ENCODE results near the gene WDFY4. TPM values are rescaled to one million over a fixed set of nuclear protein-coding genes. Genes with fewer than 3 reads are reported as not detected.

The WDFY4 gene
- total and polyA plus RNA-seq, 2 donors (not counting 3 experiments of a cell fraction or from before 2014, with no cell fraction given) = 10.1 to 10.2 TPM

- DNase-seq (ENCODE audit: low read depth, low spot score) = no peak
- CTCF ChIA-PET = no interaction called here
- intact Hi-C loops (cut with micrococcal nuclease) = no loop called here
These were observed 35.9 kb downstream of the WDFY4 start for GRCh38 chr10:48720611-48721010.

GRCh38 chr10:48722153-48723145 is 37.8 kb downstream of the WDFY4 start:
- Histone ChIP-seq H2AFZ (ENCODE audit: low read depth, low read length) (no peak overlapping the region), H3K36me3 (ENCODE audit: control insufficient read depth in 2 of 2, extremely low read depth in 1 of 2, insufficient read depth in 2 of 2, low read length in 2 of 2) (no peaks in the 10 kb centered on the region), H4K20me1 (replicated peaks; ENCODE audit: control insufficient read depth, extremely low read depth, insufficient read depth, low read length) (no peaks in the 10 kb centered on the region), H3K9me1 (replicated peaks; ENCODE audit: control insufficient read depth, extremely low read depth, insufficient read depth, low read length) (no peaks in the 10 kb centered on the region), H3K4me1 (ENCODE audit: control insufficient read depth, extremely low read depth, insufficient read depth, low read length) (no peaks in the 10 kb centered on the region), H3K27me3 (ENCODE audit: control insufficient read depth in 2 of 2, insufficient read depth in 2 of 2, low read length in 2 of 2) (peaks cover 0 to 2% of the 10 kb centered on the region in 2 experiments), H3K4me3 (replicated peaks in 1 of 3; ENCODE audit: insufficient read depth in 1 of 3, low read depth in 1 of 3, low read length in 3 of 3) (no peak overlapping the region), H3K27ac (ENCODE audit: insufficient read depth, low read depth, low read length) (no peak overlapping the region), H3K4me2 (ENCODE audit: insufficient read depth, low read length) (no peak overlapping the region), H3K9ac (replicated peaks; ENCODE audit: extremely low read depth, insufficient read depth, low read length) (no peak overlapping the region), H3K9me3 (replicated peaks; ENCODE audit: control insufficient read depth, insufficient read depth, low read length) (no peaks in the 10 kb centered on the region), H3K79me2 (ENCODE audit: control insufficient read depth, insufficient read depth, low read length) (no peaks in the 10 kb centered on the region)
- dilution Hi-C loops (cut with MboI; ENCODE audit: extremely low pct_ligation_motif_present, low sequenced_read_pairs) (no loop called here), intact Hi-C loops (cut with micrococcal nuclease) (no loop called here)
- BruUV-seq (replicated peaks) = no TSS peak
- FAIRE-seq (no peak), DNase-seq (ENCODE audit: low read depth, low spot score) (no peak)
- ChIA-PET POLR2A (no interaction called here), CTCF (no interaction called here)
- no peak for TF ChIP-seq MAX (IDR thresholded peaks at IDR 0.05; ENCODE audit: insufficient read depth, insufficient read length)
- TF ChIP-seq POLR2AphosphoS5 (IDR thresholded peaks at IDR 0.05; ENCODE audit: insufficient read depth, low read depth, low read length) = no peak
- no peak for TF ChIP-seq CTCF (IDR thresholded peaks at IDR 0.05; ENCODE audit: extremely low read depth in 1 of 2, insufficient read depth in 1 of 2, low read depth in 1 of 2, low read length in 2 of 2)
- no peak for TF ChIP-seq FOS (IDR thresholded peaks at IDR 0.05; ENCODE audit: borderline replicate concordance, insufficient read depth, low read length)
- TF ChIP-seq JUN (IDR thresholded peaks at IDR 0.05; ENCODE audit: borderline replicate concordance, insufficient read depth, insufficient read length, low read depth) = no peak
- TF ChIP-seq POLR2A (IDR thresholded peaks at IDR 0.05; ENCODE audit: low read depth, low read length) = no peak
- no peak for TF ChIP-seq MYC (IDR thresholded peaks at IDR 0.05; ENCODE audit: low read depth, low read length)
- no peak for TF ChIP-seq GATA2 (IDR thresholded peaks at IDR 0.05; ENCODE audit: insufficient read depth, insufficient read length, low read depth, low read length)
- no peak for TF ChIP-seq EZH2 (IDR thresholded peaks at IDR 0.05; ENCODE audit: borderline replicate concordance, low read depth, low read length, severe bottlenecking)

More at GRCh38 chr10:48720611-48721010, 35.9 kb downstream of the WDFY4 start:
- dilution Hi-C loops (cut with MboI; ENCODE audit: extremely low pct_ligation_motif_present, low sequenced_read_pairs) = no loop called here
- Histone ChIP-seq H3K4me1 (ENCODE audit: control insufficient read depth, extremely low read depth, insufficient read depth, low read length) (no peaks in the 10 kb centered on the region), H4K20me1 (replicated peaks; ENCODE audit: control insufficient read depth, extremely low read depth, insufficient read depth, low read length) (no peaks in the 10 kb centered on the region), H3K9me3 (replicated peaks; ENCODE audit: control insufficient read depth, insufficient read depth, low read length) (no peaks in the 10 kb centered on the region), H3K27ac (ENCODE audit: insufficient read depth, low read depth, low read length) (no peak overlapping the region), H2AFZ (ENCODE audit: low read depth, low read length) (no peak overlapping the region), H3K9me1 (replicated peaks; ENCODE audit: control insufficient read depth, extremely low read depth, insufficient read depth, low read length) (no peaks in the 10 kb centered on the region), H3K36me3 (ENCODE audit: control insufficient read depth in 2 of 2, extremely low read depth in 1 of 2, insufficient read depth in 2 of 2, low read length in 2 of 2) (no peaks in the 10 kb centered on the region), H3K9ac (replicated peaks; ENCODE audit: extremely low read depth, insufficient read depth, low read length) (no peak overlapping the region), H3K27me3 (ENCODE audit: control insufficient read depth in 2 of 2, insufficient read depth in 2 of 2, low read length in 2 of 2) (peaks cover 0 to 2% of the 10 kb centered on the region in 2 experiments), H3K4me2 (ENCODE audit: insufficient read depth, low read length) (no peak overlapping the region), H3K4me3 (replicated peaks in 1 of 3; ENCODE audit: insufficient read depth in 1 of 3, low read depth in 1 of 3, low read length in 3 of 3) (no peak overlapping the region), H3K79me2 (ENCODE audit: control insufficient read depth, insufficient read depth, low read length) (no peaks in the 10 kb centered on the region)
- POLR2A ChIA-PET = no interaction called here
- no TSS peak for BruUV-seq (replicated peaks)
- TF ChIP-seq MAX (IDR thresholded peaks at IDR 0.05; ENCODE audit: insufficient read depth, insufficient read length) (no peak), GATA2 (IDR thresholded peaks at IDR 0.05; ENCODE audit: insufficient read depth, insufficient read length, low read depth, low read length) (no peak), FOS (IDR thresholded peaks at IDR 0.05; ENCODE audit: borderline replicate concordance, insufficient read depth, low read length) (no peak), JUN (IDR thresholded peaks at IDR 0.05; ENCODE audit: borderline replicate concordance, insufficient read depth, insufficient read length, low read depth) (no peak), POLR2A (IDR thresholded peaks at IDR 0.05; ENCODE audit: low read depth, low read length) (no peak), EZH2 (IDR thresholded peaks at IDR 0.05; ENCODE audit: borderline replicate concordance, low read depth, low read length, severe bottlenecking) (no peak)
- no peak for FAIRE-seq
